Activated CD4-positive, alpha-beta T cell treated with anti-CD3 and anti-CD28 coated beads, Interleukin-2, amount 50 U/mL, for 4 hours (primary cell): Measurements from ENCODE around the gene CDC42BPB.

Experiments
- DNase-seq, 2 experiments: peaks; one replicate each; pipeline ENCODE4 v3.0.0-alpha.2; 2020

CDC42BPB gene

DNA sequence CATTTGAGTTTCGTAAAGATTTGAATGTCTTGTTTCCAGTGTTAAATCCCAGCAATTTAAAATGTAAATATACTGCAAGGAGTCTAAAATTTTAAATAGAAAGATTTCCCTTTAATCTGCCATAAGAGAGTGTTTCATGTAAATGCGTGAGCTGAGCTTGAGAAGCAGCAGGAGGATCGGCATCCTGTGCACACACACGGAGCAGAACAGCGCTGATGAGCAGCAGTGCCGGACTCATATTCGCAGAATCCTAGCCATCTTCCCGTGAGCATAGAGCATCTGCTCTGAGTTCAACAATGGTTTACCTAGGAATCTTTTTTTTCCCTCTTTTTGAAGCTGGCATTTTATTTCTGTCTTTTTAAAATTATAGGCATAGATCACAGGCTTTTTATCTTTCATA, 164.7 kb downstream of the CDC42BPB start:
- no peak for DNase-seq

DNA sequence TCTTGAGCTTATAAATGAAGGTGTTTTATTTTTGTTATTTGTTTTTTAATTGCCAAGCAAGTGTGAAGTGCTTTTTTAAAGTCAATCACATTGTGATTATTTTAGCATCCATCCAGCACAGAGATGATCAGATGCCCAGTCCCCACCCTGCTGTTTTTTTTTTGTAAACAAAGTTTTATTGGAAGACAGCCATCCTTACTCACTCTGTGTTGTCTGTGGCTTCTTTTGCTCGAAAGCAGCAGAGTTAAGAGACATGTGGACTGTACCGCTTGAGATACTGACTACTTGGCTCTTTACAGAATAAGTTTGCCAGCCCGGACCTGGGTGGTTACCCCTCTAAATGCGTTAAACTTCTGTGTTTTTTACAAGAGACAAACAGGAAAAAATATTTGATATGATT, 165.8 kb downstream of the CDC42BPB start:
- no peak for DNase-seq

DNA sequence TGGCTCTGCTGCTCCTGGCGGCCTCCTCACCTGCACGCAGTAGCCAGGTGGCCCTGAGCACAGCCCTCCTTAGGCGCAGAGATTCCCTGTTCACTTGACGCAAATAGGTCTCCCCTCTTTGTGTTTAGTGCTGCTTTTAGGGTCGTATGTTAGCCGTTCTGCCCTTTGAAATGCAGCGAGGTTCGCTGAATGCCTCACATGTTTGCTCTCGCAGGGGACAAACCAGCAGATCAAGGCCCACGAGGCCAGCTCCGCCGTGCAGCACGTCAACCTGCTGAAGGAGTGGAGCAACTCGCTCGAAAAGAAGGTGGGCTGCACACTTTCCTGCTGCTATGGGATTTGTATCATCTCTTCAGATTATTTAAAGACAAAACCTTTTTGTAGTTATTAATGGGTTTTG, 166.2 kb downstream of the CDC42BPB start:
- no peak for DNase-seq

DNA sequence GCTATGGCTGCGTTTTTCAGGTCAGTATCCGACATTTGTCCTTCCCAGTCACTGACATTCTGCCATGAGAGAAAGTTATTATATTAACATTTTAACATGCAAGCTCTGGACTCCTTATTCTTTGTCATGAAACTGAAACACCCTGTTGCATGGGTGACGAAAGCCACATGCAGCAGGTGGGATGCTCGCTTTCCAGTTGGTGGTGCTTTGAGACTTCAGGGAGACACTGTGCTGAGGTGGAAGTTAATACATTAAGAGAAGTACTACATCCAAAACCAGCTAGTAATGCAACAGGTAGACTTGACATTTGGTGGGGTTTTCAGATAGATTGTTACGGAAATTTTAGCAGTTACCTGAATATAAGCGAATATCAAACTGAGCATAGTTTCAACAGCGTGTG, 167.7 kb downstream of the CDC42BPB start:
- DNase-seq, result no peak

DNA sequence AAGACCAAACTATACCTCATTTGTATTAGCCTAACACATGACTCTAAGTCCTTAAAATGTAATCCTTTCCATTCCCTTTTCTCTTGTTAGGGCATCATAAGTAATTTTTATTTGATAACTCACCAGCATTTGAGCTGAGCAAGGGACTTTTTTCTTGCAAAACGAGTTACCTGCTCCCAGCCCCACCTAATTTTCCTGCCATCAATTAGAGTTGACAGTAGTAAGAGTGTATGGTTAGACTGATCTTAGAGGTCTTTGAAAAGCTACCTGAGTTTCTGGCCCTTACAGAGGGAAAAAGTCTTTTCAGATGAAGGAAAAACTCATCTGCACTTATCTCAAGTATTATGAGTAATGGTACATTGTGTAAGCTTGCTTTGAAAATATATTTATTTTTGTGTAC, 168.6 kb downstream of the CDC42BPB start:
- DNase-seq, result no peak

DNA sequence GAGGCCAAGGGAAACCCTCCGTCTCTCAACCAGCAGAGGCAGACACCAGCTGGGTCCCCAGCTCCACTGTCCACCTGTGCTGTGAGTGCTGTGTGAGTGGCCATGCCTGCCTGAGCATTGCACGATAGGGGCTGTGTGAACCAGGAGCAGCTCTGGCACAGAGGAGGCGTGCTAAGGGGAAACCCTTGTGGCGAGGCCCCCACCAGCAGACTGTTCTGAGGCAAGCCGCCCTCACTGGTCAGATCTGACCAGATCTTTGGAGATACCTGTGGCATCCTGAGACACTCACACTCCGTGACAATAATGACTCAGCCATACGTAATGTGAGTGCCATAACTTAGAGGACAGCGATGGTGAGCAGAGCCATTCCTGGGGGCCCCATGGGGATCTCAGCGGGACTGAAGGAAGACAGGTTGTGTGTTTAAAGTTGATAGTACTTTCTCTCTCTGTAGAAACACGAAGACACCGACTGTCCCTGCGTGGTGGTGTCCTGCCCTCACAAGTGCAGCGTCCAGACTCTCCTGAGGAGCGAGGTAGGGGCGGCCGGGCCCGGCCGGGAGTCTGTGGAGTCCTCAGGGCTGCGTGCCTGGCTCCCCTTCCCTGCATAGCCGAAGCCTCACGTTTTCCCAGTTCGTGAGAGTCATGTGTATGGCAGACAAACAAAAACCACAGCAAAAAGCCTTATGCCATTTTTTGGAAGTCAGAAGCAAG, 171.5 kb downstream of the CDC42BPB start:
- no peak for DNase-seq

DNA sequence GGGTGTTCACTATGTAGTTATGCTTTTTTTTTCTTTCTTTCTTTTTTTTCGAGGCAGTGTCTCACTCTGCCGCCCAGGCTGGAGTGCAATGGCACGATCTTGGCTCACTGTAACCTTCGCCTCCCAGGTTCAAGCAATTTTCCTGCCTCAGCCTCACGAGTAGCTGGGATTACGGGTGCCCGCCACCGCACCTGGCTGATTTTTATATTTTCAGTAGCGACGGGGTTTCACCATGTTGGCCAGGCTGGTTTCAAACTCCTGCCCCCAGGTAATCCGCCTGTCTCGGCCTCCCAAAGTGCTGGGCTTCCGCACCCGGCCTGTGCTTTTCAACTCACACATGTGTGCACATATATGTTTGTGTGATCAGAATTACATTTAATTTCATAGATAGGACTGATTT, 173.8 kb downstream of the CDC42BPB start:
- no peak for DNase-seq

DNA sequence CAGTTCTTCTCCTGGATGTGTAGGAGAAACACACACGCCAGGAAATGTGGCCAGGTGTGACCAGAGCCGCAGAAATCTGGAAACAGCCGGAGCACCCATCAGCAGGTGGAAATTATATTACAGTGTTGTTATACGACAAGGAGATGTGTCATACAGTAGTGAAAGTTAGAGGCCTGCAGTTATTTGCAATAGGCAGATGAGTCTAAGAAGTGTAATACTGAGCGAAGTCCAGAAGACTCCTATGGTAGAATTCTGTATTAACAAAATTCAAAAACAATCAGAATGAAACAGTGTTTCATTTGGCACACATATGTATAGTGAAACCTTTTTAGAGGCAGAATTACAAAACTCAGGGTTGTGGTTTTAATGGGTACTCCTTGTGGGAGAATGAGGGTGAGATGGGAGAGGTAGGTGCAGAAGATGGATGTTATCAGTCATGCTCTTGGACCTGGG, 174.2 kb downstream of the CDC42BPB start:
- DNase-seq, result no peak
